SK-N-SH (cell line): ENCODE results near the gene PILRB.

Experiments used
- EP300 ChIP-seq, 2 experiments: IDR thresholded peaks; 2 replicates each; pipeline versions ENCODE4 v1.4.0 to v1.6.1; 2012; ENCODE audit warnings: borderline replicate concordance in 1 of 2, low read depth in 1 of 2, low read length in 1 of 2
- EZH2phosphoT487 ChIP-seq: fragments of 200-600 bp; sonication (generic); IDR thresholded peaks from 2 replicates; pipeline ENCODE4 v1.6.1; 2017; ENCODE audit warnings: low read depth, mixed run types, mild to moderate bottlenecking, antibody characterized with exemption, moderate library complexity, borderline replicate concordance
- GABPA ChIP-seq: IDR thresholded peaks from 2 replicates; pipeline ENCODE4 v1.4.0; 2012; ENCODE audit warnings: low read depth, mild to moderate bottlenecking
- MEF2A ChIP-seq: IDR thresholded peaks from 2 replicates; pipeline ENCODE4 v1.4.0; 2012; ENCODE audit warnings: low read depth, borderline replicate concordance
- POLR2AphosphoS5 ChIP-seq: IDR thresholded peaks from 2 replicates; pipeline ENCODE4 v1.6.1; 2012; ENCODE audit warnings: low read depth, low read length
- RAD21 ChIP-seq: IDR thresholded peaks from 2 replicates; pipeline ENCODE4 v1.6.1; 2012; ENCODE audit warnings: mild to moderate bottlenecking, low read length
- RFX5 ChIP-seq: IDR thresholded peaks from 2 replicates; pipeline ENCODE4 v1.6.1; 2012; ENCODE audit warnings: mild to moderate bottlenecking, improper control_type of control experiment, low read length
- SIN3A ChIP-seq: IDR thresholded peaks from 2 replicates; pipeline ENCODE4 v1.6.1; 2012; ENCODE audit warnings: low read depth, mild to moderate bottlenecking, low read length, moderate library complexity, borderline replicate concordance
- SMC3 ChIP-seq: IDR thresholded peaks from 2 replicates; pipeline ENCODE4 v1.6.1; 2012; ENCODE audit warnings: low read depth, low read length, improper control_type of control experiment
- TAF1 ChIP-seq: IDR thresholded peaks from 2 replicates; pipeline ENCODE4 v1.6.1; 2012; ENCODE audit warnings: low read depth, mild to moderate bottlenecking, low read length, moderate library complexity, borderline replicate concordance
- YY1 ChIP-seq: IDR thresholded peaks from 2 replicates; pipeline ENCODE4 v1.4.0; 2012; ENCODE audit warnings: low read depth, mild to moderate bottlenecking
- TF ChIP-seq, protein P1 (sequence below): fragments of 200-600 bp; sonication (generic); IDR thresholded peaks from 2 replicates; pipeline ENCODE4 v1.6.1; 2017; ENCODE audit warnings: antibody characterized with exemption, mild to moderate bottlenecking, moderate library complexity
- TF ChIP-seq, protein P2 (sequence below): IDR thresholded peaks from 2 replicates; pipeline ENCODE4 v1.6.1; 2012; ENCODE audit warnings: mild to moderate bottlenecking, low read depth, low read length, moderate library complexity

DNA sequence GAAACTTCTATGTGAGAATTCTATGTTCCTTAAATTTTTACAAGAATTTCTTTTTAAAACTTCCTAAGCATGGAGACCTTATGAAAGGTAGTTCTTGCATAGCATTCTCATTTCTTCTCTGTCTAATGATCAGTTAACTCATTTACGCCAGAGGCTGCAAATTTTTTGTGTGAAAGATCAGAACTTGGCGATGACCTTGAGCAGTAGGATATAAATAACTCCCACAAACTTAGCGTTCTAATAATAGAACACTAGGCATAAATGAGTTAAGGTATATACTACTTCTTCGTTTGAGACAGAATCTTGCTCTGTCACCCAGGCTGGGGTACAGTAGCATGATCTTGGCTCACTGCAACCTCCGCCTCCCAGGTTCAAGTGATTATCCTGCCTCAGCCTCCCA is 29.0 kb downstream of the PILRB start:
- TF ChIP-seq EP300 (IDR thresholded peaks at IDR 0.05; ENCODE audit: borderline replicate concordance in 1 of 2, low read depth in 1 of 2, low read length in 1 of 2) (no peak), POLR2AphosphoS5 (no peak), RAD21 (no peak), SIN3A (no peak), SMC3 (no peak), EZH2phosphoT487 (no peak), TAF1 (no peak), MEF2A (no peak), YY1 (no peak), RFX5 (no peak), GABPA (no peak)
- TF ChIP-seq, protein P1, sequence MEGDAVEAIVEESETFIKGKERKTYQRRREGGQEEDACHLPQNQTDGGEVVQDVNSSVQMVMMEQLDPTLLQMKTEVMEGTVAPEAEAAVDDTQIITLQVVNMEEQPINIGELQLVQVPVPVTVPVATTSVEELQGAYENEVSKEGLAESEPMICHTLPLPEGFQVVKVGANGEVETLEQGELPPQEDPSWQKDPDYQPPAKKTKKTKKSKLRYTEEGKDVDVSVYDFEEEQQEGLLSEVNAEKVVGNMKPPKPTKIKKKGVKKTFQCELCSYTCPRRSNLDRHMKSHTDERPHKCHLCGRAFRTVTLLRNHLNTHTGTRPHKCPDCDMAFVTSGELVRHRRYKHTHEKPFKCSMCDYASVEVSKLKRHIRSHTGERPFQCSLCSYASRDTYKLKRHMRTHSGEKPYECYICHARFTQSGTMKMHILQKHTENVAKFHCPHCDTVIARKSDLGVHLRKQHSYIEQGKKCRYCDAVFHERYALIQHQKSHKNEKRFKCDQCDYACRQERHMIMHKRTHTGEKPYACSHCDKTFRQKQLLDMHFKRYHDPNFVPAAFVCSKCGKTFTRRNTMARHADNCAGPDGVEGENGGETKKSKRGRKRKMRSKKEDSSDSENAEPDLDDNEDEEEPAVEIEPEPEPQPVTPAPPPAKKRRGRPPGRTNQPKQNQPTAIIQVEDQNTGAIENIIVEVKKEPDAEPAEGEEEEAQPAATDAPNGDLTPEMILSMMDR, result no peak
- TF ChIP-seq, protein P2, sequence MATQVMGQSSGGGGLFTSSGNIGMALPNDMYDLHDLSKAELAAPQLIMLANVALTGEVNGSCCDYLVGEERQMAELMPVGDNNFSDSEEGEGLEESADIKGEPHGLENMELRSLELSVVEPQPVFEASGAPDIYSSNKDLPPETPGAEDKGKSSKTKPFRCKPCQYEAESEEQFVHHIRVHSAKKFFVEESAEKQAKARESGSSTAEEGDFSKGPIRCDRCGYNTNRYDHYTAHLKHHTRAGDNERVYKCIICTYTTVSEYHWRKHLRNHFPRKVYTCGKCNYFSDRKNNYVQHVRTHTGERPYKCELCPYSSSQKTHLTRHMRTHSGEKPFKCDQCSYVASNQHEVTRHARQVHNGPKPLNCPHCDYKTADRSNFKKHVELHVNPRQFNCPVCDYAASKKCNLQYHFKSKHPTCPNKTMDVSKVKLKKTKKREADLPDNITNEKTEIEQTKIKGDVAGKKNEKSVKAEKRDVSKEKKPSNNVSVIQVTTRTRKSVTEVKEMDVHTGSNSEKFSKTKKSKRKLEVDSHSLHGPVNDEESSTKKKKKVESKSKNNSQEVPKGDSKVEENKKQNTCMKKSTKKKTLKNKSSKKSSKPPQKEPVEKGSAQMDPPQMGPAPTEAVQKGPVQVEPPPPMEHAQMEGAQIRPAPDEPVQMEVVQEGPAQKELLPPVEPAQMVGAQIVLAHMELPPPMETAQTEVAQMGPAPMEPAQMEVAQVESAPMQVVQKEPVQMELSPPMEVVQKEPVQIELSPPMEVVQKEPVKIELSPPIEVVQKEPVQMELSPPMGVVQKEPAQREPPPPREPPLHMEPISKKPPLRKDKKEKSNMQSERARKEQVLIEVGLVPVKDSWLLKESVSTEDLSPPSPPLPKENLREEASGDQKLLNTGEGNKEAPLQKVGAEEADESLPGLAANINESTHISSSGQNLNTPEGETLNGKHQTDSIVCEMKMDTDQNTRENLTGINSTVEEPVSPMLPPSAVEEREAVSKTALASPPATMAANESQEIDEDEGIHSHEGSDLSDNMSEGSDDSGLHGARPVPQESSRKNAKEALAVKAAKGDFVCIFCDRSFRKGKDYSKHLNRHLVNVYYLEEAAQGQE, result no peak
